GM13977 (cell line): ENCODE measurements around the gene SNAP25.

Experiments
- DNase-seq: peaks from one replicate; pipeline ENCODE4 v3.0.0; 2012; ENCODE audit warnings: low spot score
- in situ Hi-C: fragments of 300-500 bp; cut with MboI; formaldehyde crosslinking; loops from one replicate; pipeline ENCODE4 v1.12.0; 2022; ENCODE audit warnings: low sequenced_read_pairs, low pct_unique_long_range_greater_than_20kb, mixed read lengths, inconsistent platforms; ENCODE audit not compliant: unreplicated experiment
- TF ChIP-seq, protein P1 (sequence below): IDR thresholded peaks from 2 replicates; pipeline ENCODE4 v1.5.1; 2012; ENCODE audit warnings: mild to moderate bottlenecking, control low read depth; ENCODE audit not compliant: insufficient read depth; ENCODE audit errors: extremely low read depth, missing control alignments

The SNAP25 gene

GRCh38 chr20:10336959-10337729 is 118.5 kb downstream of the SNAP25 start:
- in situ Hi-C loops = no loop called here
- TF ChIP-seq, protein P1, sequence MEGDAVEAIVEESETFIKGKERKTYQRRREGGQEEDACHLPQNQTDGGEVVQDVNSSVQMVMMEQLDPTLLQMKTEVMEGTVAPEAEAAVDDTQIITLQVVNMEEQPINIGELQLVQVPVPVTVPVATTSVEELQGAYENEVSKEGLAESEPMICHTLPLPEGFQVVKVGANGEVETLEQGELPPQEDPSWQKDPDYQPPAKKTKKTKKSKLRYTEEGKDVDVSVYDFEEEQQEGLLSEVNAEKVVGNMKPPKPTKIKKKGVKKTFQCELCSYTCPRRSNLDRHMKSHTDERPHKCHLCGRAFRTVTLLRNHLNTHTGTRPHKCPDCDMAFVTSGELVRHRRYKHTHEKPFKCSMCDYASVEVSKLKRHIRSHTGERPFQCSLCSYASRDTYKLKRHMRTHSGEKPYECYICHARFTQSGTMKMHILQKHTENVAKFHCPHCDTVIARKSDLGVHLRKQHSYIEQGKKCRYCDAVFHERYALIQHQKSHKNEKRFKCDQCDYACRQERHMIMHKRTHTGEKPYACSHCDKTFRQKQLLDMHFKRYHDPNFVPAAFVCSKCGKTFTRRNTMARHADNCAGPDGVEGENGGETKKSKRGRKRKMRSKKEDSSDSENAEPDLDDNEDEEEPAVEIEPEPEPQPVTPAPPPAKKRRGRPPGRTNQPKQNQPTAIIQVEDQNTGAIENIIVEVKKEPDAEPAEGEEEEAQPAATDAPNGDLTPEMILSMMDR = no peak
- DNase-seq = no peak

- in situ Hi-C loops = no loop called here
- TF ChIP-seq, protein P1 = no peak
- DNase-seq = no peak
Observed at GRCh38 chr20:10338426-10339180, 120.0 kb downstream of the SNAP25 start.

GRCh38 chr20:10339609-10340008 is 121.0 kb downstream of the SNAP25 start:
- TF ChIP-seq, protein P1 = no peak
- DNase-seq = no peak
- in situ Hi-C loops = no loop called here

- TF ChIP-seq, protein P1 = no peak
- in situ Hi-C loops = no loop called here
- DNase-seq = no peak
Observed at GRCh38 chr20:10342152-10342551, 123.5 kb downstream of the SNAP25 start.

DNA sequence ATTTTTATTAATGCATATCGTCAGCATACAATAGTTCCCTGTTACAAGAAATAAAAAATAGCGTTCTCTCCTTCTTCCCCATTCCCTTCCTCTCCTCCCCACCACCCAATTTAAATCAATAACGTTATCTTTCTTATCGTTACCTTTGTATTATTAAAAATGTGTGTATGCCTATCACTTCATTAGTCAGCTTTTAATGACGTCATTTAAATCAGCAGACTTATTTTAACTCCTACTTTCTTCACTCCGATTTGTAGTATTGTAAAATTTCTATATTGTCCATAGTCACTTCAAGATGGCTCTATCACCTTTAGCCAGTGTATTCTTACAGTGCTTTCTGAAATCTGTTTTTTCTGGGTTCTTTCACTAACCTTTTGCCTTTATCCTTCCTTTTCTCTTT is 126.3 kb downstream of the SNAP25 start:
- in situ Hi-C loops = no loop called here
- DNase-seq = no peak
- TF ChIP-seq, protein P1 = no peak

DNA sequence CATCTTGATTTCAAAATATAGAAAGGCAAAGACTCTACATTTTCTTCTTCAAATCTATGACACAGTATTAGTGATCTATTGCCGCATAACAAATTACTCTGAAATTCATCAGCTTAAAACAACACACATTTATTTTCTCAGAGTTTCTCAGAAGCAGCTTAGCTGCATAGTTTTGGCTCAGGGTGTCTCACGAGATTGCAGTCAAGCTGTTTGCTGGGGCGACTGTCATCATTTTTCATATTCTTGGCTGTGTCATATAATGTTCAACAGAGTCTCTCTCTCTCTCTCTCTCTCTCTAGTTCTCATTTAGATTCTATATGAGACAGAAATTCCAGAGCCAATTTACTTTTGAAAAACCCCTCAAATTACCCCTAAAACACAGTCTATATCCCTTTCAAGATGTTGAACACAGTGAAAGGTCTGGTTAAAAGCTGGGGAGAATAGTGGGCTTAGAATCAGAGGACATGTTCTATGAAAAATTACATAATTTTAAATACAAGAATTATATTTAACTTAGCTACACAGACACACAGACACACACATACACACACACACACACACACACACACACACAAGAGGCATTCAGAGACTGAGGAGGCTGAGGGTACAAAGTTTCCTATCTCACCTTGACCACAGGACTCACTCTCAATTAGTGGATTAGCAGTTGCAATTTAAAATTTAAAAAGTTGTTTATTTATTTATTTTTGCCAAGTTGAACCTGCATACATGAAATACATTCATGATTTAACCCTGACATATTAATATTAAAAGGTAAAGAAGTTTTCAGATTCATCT is 128.7 kb downstream of the SNAP25 start:
- no peak for DNase-seq
- in situ Hi-C loops = no loop called here
- TF ChIP-seq, protein P1 = no peak
